Kidney (tissue), 14 donors: Measurements from ENCODE around the gene ABCG5. TPM values are rescaled to one million over a fixed set of nuclear protein-coding genes. Genes with fewer than 3 reads are reported as not detected.

ENCODE experiments used
- DNase-seq, 5 donors: peaks; one replicate each; pipeline ENCODE4 v3.0.0-alpha.2; 2013 to 2020
- FAIRE-seq: peaks from 2 replicates; lab custom pipeline; 2012; peaks lifted over from hg19 to GRCh38; lab: Jason Lieb, UNC
- H3K27ac ChIP-seq, 2 donors: one replicate each; pipeline ENCODE4 v1.7.0; 2013; ENCODE audit warnings: low read depth in 2 of 2, low read length in 2 of 2, inconsistent platforms in 1 of 2
- H3K27me3 ChIP-seq: one replicate; pipeline ENCODE4 v1.7.1; 2013; ENCODE audit warnings: low read length, inconsistent platforms; ENCODE audit not compliant: control insufficient read depth, insufficient read depth
- H3K36me3 ChIP-seq, 3 donors: one replicate each; pipeline versions ENCODE4 v1.7.0 to v1.7.1; 2013; ENCODE audit warnings: low read length in 3 of 3, control low read depth in 1 of 3, inconsistent platforms in 1 of 3; ENCODE audit not compliant: insufficient read depth in 3 of 3, control insufficient read depth in 2 of 3
- H3K4me1 ChIP-seq, 3 donors: one replicate each; pipeline versions ENCODE4 v1.7.0 to v1.7.1; 2013; ENCODE audit warnings: low read length in 3 of 3, inconsistent platforms in 1 of 3, low read depth in 1 of 3; ENCODE audit not compliant: control insufficient read depth in 2 of 3, insufficient read depth in 2 of 3
- H3K4me3 ChIP-seq, 3 donors: one replicate each; pipeline versions ENCODE4 v1.7.0 to v1.8.1; 2013; ENCODE audit warnings: low read length in 3 of 3, control low read depth in 1 of 3, inconsistent platforms in 1 of 3
- H3K9ac ChIP-seq, 3 donors: one replicate each; pipeline versions ENCODE4 v1.7.0 to v1.7.1; 2013; ENCODE audit warnings: low read length in 3 of 3, control low read depth in 1 of 3, inconsistent platforms in 1 of 3
- H3K9me3 ChIP-seq, 3 donors: one replicate each; pipeline versions ENCODE4 v1.7.0 to v1.7.1; 2013; ENCODE audit warnings: low read length in 3 of 3, control low read depth in 1 of 3, inconsistent platforms in 1 of 3; ENCODE audit not compliant: control insufficient read depth in 2 of 3, insufficient read depth in 1 of 3
- intact Hi-C: fragments of 100-400 bp; cut with DNase I; formaldehyde crosslinking; loops from one replicate; pipeline ENCODE4 v1.11.1; 2022
- polyA plus RNA-seq: library from polyadenylated mRNA; stranded (reverse); fragments of 350-450 nt; fragmentation: Illumina TruSeq; extraction: RNeasy Lipid Tissue Mini Kit (QIAGEN cat#74804); gene quantifications from one replicate; pipeline ENCODE4 v1.2.3, GENCODE V29; 2014; ENCODE audit warnings: low read depth, low replicate concordance; ENCODE audit not compliant: insufficient read depth
- total RNA-seq: library from RNA; stranded (reverse); fragmentation: NEBNext Ultra II Directional; extraction: Animal tissue kit (Norgen Biotek cat#: 25700); gene quantifications from one replicate; pipeline ENCODE4 v1.2.1, GENCODE V29; 2021
- TF ChIP-seq, protein P1 (sequence below): IDR thresholded peaks from 3 replicates; pipeline ENCODE4 v1.5.1; 2012; ENCODE audit warnings: mild to moderate bottlenecking, moderate library complexity, borderline replicate concordance; ENCODE audit not compliant: insufficient read depth; ENCODE audit errors: extremely low read depth
- donor health status: control.
- donor health status: control.
- donor health status: control.
- donor health status: control.
- donor health status: control.
- donor health status: DM: yes; HTN: yes; CAD: no.
- donor health status: Normal renal cell carcinoma (clear cell type).

Gene ABCG5
- total and polyA plus RNA-seq, 2 donors from 2014 or later = not detected

GRCh38 chr2:43837831-43838559, 644 bp downstream of the ABCG5 start:
- TF ChIP-seq, protein P1, sequence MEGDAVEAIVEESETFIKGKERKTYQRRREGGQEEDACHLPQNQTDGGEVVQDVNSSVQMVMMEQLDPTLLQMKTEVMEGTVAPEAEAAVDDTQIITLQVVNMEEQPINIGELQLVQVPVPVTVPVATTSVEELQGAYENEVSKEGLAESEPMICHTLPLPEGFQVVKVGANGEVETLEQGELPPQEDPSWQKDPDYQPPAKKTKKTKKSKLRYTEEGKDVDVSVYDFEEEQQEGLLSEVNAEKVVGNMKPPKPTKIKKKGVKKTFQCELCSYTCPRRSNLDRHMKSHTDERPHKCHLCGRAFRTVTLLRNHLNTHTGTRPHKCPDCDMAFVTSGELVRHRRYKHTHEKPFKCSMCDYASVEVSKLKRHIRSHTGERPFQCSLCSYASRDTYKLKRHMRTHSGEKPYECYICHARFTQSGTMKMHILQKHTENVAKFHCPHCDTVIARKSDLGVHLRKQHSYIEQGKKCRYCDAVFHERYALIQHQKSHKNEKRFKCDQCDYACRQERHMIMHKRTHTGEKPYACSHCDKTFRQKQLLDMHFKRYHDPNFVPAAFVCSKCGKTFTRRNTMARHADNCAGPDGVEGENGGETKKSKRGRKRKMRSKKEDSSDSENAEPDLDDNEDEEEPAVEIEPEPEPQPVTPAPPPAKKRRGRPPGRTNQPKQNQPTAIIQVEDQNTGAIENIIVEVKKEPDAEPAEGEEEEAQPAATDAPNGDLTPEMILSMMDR = no peak
- H3K4me1 ChIP-seq = no peaks in the 10 kb centered on the region
- no peaks in the 10 kb centered on the region for H3K9me3 ChIP-seq
- H3K27me3 ChIP-seq = no peaks in the 10 kb centered on the region
- H3K9ac ChIP-seq = no peak overlapping the region
- DNase-seq (no peak), FAIRE-seq (no peak)
- H3K4me3 ChIP-seq = no peak overlapping the region
- no peaks in the 10 kb centered on the region for H3K36me3 ChIP-seq
- H3K27ac ChIP-seq = no peak overlapping the region
- intact Hi-C loops = no loop called here

- TF ChIP-seq, protein P1 = no peak
- no peak overlapping the region for H3K9ac ChIP-seq
- no peak for FAIRE-seq
Measured at GRCh38 chr2:43837033-43837432, 1.6 kb downstream of the ABCG5 start.

GRCh38 chr2:43832457-43832856, 6.2 kb downstream of the ABCG5 start:
- Histone ChIP-seq H3K9ac (no peak overlapping the region), H3K9me3 (no peaks in the 10 kb centered on the region), H3K4me1 (peaks cover 0 to 2% (median 0%) of the 10 kb centered on the region in 3 donors), H3K27me3 (no peaks in the 10 kb centered on the region), H3K36me3 (no peaks in the 10 kb centered on the region), H3K4me3 (peak overlapping the region in 1 of 3 donors; percentile 48), H3K27ac (no peak overlapping the region)
- TF ChIP-seq, protein P1 = no peak
- DNase-seq (peak in 1 of 5 donors; percentile 22), FAIRE-seq (no peak)
- intact Hi-C loops = no loop called here

More at GRCh38 chr2:43837033-43837432, 1.6 kb downstream of the ABCG5 start:
- Histone ChIP-seq H3K9me3 (no peaks in the 10 kb centered on the region), H3K4me1 (peaks cover 0 to under 1% (median 0%) of the 10 kb centered on the region in 3 donors), H3K27me3 (no peaks in the 10 kb centered on the region), H3K36me3 (no peaks in the 10 kb centered on the region), H3K4me3 (no peak overlapping the region), H3K27ac (no peak overlapping the region)
- intact Hi-C loops = no loop called here
- no peak for DNase-seq
